SK-N-SH (cell line): ENCODE results near the gene CDK9. TPM values are rescaled to one million over a fixed set of nuclear protein-coding genes. Genes with fewer than 3 reads are reported as not detected.
"Not testable (repeated sequence)": the region's sequence is repeated elsewhere in the genome, so short reads cannot be mapped to it uniquely, and the experiment has no call there.

Experiments used
- CTCF ChIA-PET: fragments of 300-600, 350-600 bp; formaldehyde crosslinking; extraction: SDS; loops from one replicate; lab custom pipeline; 2021; lab: Yijun Ruan, JAX
- POLR2A ChIA-PET: fragments of 350-600 bp; sonication (Branson Sonifier 250); formaldehyde crosslinking; extraction: SDS; loops from one replicate; lab custom pipeline; 2020; ENCODE audit warnings: antibody characterized with exemption, inconsistent platforms; lab: Yijun Ruan, JAX
- DNase-seq: peaks from one replicate; pipeline ENCODE4 v3.0.0; 2012
- H2AFZ ChIP-seq: fragments of 200-600 bp; sonication (generic); 2 replicates; pipeline ENCODE4 v1.8.1; 2016; ENCODE audit warnings: antibody characterized with exemption, mild to moderate bottlenecking, low read depth
- H3F3A ChIP-seq: fragments of 200-600 bp; sonication (generic); replicated peaks from 2 replicates; pipeline ENCODE3; 2016; ENCODE audit warnings: antibody characterized with exemption, mild to moderate bottlenecking; ENCODE audit not compliant: insufficient read depth
- H3K27ac ChIP-seq, 2 experiments: fragments of 200-500 bp in 1 of 2; fragments of 200-600 bp in 1 of 2; sonication (Bioruptor generic) in 1 of 2; sonication (generic), shearing (Covaris generic) in 1 of 2; 2 replicates each; pipeline versions ENCODE4 v1.5.1 to v1.6.1; 2014 to 2016; ENCODE audit warnings: low read depth in 2 of 2, inconsistent platforms in 1 of 2, low read length in 1 of 2, mild to moderate bottlenecking in 1 of 2, mixed read lengths in 1 of 2
- H3K27me3 ChIP-seq: fragments of 200-600 bp; sonication (generic), shearing (Covaris generic); 2 replicates; pipeline ENCODE4 v1.6.1; 2016; ENCODE audit warnings: mixed run types; ENCODE audit not compliant: insufficient read depth
- H3K36me3 ChIP-seq, 2 experiments: fragments of 200-500 bp in 1 of 2; fragments of 200-600 bp in 1 of 2; sonication (Bioruptor generic) in 1 of 2; sonication (generic) in 1 of 2; replicated peaks in 1 of 2; 2 replicates each; pipeline versions ENCODE3 to v1.5.1; 2014 to 2016; ENCODE audit warnings: low read length in 1 of 2, mild to moderate bottlenecking in 1 of 2; ENCODE audit not compliant: insufficient read depth in 2 of 2, control insufficient read depth in 1 of 2
- H3K4me1 ChIP-seq, 2 experiments: fragments of 200-500 bp in 1 of 2; fragments of 200-600 bp in 1 of 2; sonication (Bioruptor generic) in 1 of 2; sonication (generic), shearing (Covaris generic) in 1 of 2; 2 replicates each; pipeline versions ENCODE4 v1.5.1 to v1.6.1; 2014 to 2016; ENCODE audit warnings: low read depth in 1 of 2, low read length in 1 of 2, mixed run types in 1 of 2; ENCODE audit not compliant: insufficient read depth in 2 of 2, control insufficient read depth in 1 of 2
- H3K4me2 ChIP-seq: fragments of 200-600 bp; sonication (generic), shearing (Covaris generic); 2 replicates; pipeline ENCODE4 v1.6.1; 2017; ENCODE audit warnings: mixed run types
- H3K4me3 ChIP-seq, 2 experiments: fragments of 200-500 bp in 1 of 2; fragments of 200-600 bp in 1 of 2; sonication (Bioruptor generic) in 1 of 2; sonication (generic), shearing (Covaris generic) in 1 of 2; 2 replicates each; pipeline versions ENCODE4 v1.5.1 to v1.8.1; 2014 to 2016; ENCODE audit warnings: low read depth in 2 of 2, inconsistent platforms in 1 of 2, low read length in 1 of 2, mild to moderate bottlenecking in 1 of 2, mixed read lengths in 1 of 2, moderate library complexity in 1 of 2
- H3K79me2 ChIP-seq: fragments of 200-600 bp; sonication (generic); 2 replicates; pipeline ENCODE4 v1.8.1; 2017; ENCODE audit warnings: mild to moderate bottlenecking; ENCODE audit not compliant: insufficient read depth
- H3K9ac ChIP-seq: fragments of 200-600 bp; sonication (generic); 2 replicates; pipeline ENCODE4 v1.6.1; 2017; ENCODE audit warnings: mixed run types
- H3K9me2 ChIP-seq: fragments of 200-600 bp; sonication (generic); 2 replicates; pipeline ENCODE4 v1.6.1; 2017; ENCODE audit warnings: mixed run types
- H3K9me3 ChIP-seq: fragments of 200-600 bp; sonication (generic); 2 replicates; pipeline ENCODE4 v1.6.1; 2017; ENCODE audit warnings: mixed run types, mild to moderate bottlenecking, moderate library complexity
- H4K20me1 ChIP-seq: fragments of 200-600 bp; sonication (generic); 2 replicates; pipeline ENCODE4 v1.6.1; 2017; ENCODE audit warnings: mild to moderate bottlenecking, mixed run types; ENCODE audit not compliant: insufficient read depth
- FOSL2 ChIP-seq: IDR thresholded peaks from 2 replicates; pipeline ENCODE4 v1.4.0; 2012; ENCODE audit warnings: low read depth, mild to moderate bottlenecking, moderate library complexity, borderline replicate concordance
- FOXM1 ChIP-seq: IDR thresholded peaks from 2 replicates; pipeline ENCODE4 v1.4.0; 2012; ENCODE audit warnings: low read depth, mild to moderate bottlenecking
- GATA2 ChIP-seq: sonication (generic); formaldehyde crosslinking; IDR thresholded peaks from 2 replicates; pipeline ENCODE4 v1.5.0; 2020; ENCODE audit warnings: mild to moderate bottlenecking, missing genetic modification reagents
- MEF2A ChIP-seq: IDR thresholded peaks from 2 replicates; pipeline ENCODE4 v1.4.0; 2012; ENCODE audit warnings: low read depth, borderline replicate concordance
- NFIC ChIP-seq: IDR thresholded peaks from 2 replicates; pipeline ENCODE4 v1.4.0; 2012; ENCODE audit warnings: borderline replicate concordance
- NRF1 ChIP-seq: IDR thresholded peaks from 2 replicates; pipeline ENCODE4 v1.6.1; 2012; ENCODE audit warnings: low read depth, mild to moderate bottlenecking, low read length
- RAD21 ChIP-seq: IDR thresholded peaks from 2 replicates; pipeline ENCODE4 v1.6.1; 2012; ENCODE audit warnings: mild to moderate bottlenecking, low read length
- RXRA ChIP-seq: IDR thresholded peaks from 2 replicates; pipeline ENCODE4 v1.4.0; 2012; ENCODE audit warnings: low read depth, mild to moderate bottlenecking, borderline replicate concordance
- SIN3A ChIP-seq: IDR thresholded peaks from 2 replicates; pipeline ENCODE4 v1.6.1; 2012; ENCODE audit warnings: low read depth, mild to moderate bottlenecking, low read length, moderate library complexity, borderline replicate concordance
- SMC3 ChIP-seq: IDR thresholded peaks from 2 replicates; pipeline ENCODE4 v1.6.1; 2012; ENCODE audit warnings: low read depth, low read length, improper control_type of control experiment
- TEAD4 ChIP-seq: IDR thresholded peaks from 2 replicates; pipeline ENCODE4 v1.4.0; 2012; ENCODE audit warnings: mild to moderate bottlenecking, borderline replicate concordance; ENCODE audit not compliant: insufficient read depth
- WGBS: methylation state at CpG from one replicate; pipeline ENCODE4 v1.1.6; 2017; ENCODE audit warnings: low lambda C conversion rate; 5-methylcytosine and 5-hydroxymethylcytosine counted together
- polyA plus RNA-seq, 3 experiments: library from polyadenylated mRNA; depleted of rRNA; stranded (reverse); fragments of >200 nt; gene quantifications; 2 replicates each; pipeline ENCODE4 v1.2.3, GENCODE V29; 2012
- TF ChIP-seq, protein P1 (sequence below): IDR thresholded peaks from 2 replicates; pipeline ENCODE4 v1.6.1; 2012; ENCODE audit warnings: mild to moderate bottlenecking, low read depth, low read length, moderate library complexity
- TF ChIP-seq, protein P2 (sequence below): fragments of 150-350 bp; IDR thresholded peaks from 2 replicates; pipeline ENCODE4 v1.6.1; 2017; ENCODE audit warnings: antibody characterized with exemption, low read length, low read depth, borderline replicate concordance
- TF ChIP-seq, protein P3 (sequence below): IDR thresholded peaks from 2 replicates; pipeline ENCODE4 v1.4.0; 2012; ENCODE audit warnings: low read depth, borderline replicate concordance

The CDK9 gene
- polyA plus RNA-seq, 1 of the 3 experiments (the other 2 are of a cell fraction): 82.7 TPM

DNA sequence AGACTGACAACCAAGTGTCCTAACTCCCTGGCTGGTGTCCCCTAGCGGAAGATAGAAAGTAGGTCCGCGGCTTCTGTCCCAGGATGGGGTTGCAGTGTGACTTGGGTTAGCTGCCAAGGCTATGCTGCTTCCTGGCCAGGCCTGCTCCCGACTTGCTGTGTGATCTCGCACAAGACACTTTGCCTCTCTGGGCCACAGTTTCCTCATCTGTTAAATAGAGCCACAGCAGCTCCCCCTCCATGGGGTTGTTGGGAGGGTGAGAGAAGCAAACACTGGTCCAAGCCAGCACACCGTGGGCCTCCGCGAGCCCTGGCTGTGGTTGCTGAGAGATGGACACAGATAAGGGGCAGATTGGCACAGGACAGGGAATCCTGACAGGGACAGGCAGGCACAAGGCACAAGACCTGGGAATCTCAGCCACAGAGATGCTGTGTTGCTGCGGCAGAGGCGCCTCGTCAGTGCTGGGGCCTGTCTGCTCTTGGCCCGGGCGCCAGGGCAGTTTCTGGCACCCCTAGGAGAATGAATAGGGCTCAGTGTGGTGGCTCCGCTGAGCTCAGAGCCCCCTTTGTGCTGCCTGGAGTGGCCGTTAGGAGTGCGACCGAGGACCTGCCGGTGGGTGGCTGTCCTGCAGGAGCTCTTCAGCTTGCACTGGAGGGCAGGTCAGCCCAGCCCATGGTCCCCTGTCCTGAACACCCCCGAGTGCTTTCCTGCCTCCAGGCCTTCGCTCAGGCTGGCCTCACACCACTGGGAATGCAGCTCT lies 5.5 kb upstream of the CDK9 start:
- H3K79me2 ChIP-seq: no peaks in the 10 kb centered on the region
- H3K27ac ChIP-seq: no peak overlapping the region
- peak; percentile 73 for TF ChIP-seq GATA2 (CRISPR knock-in tag)
- TF ChIP-seq RXRA: no peak
- TF ChIP-seq, protein P1, sequence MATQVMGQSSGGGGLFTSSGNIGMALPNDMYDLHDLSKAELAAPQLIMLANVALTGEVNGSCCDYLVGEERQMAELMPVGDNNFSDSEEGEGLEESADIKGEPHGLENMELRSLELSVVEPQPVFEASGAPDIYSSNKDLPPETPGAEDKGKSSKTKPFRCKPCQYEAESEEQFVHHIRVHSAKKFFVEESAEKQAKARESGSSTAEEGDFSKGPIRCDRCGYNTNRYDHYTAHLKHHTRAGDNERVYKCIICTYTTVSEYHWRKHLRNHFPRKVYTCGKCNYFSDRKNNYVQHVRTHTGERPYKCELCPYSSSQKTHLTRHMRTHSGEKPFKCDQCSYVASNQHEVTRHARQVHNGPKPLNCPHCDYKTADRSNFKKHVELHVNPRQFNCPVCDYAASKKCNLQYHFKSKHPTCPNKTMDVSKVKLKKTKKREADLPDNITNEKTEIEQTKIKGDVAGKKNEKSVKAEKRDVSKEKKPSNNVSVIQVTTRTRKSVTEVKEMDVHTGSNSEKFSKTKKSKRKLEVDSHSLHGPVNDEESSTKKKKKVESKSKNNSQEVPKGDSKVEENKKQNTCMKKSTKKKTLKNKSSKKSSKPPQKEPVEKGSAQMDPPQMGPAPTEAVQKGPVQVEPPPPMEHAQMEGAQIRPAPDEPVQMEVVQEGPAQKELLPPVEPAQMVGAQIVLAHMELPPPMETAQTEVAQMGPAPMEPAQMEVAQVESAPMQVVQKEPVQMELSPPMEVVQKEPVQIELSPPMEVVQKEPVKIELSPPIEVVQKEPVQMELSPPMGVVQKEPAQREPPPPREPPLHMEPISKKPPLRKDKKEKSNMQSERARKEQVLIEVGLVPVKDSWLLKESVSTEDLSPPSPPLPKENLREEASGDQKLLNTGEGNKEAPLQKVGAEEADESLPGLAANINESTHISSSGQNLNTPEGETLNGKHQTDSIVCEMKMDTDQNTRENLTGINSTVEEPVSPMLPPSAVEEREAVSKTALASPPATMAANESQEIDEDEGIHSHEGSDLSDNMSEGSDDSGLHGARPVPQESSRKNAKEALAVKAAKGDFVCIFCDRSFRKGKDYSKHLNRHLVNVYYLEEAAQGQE: no peak
- no peak overlapping the region for H2AFZ ChIP-seq
- H3K4me1 ChIP-seq: peaks cover 0 to 21% of the 10 kb centered on the region in 2 experiments; a peak in 1 of 4 replicates
- no peaks in the 10 kb centered on the region for H3F3A ChIP-seq
- no peaks in the 10 kb centered on the region for H3K27me3 ChIP-seq
- no peak overlapping the region for H3K4me2 ChIP-seq
- 57% methylated on average over 8 of the region's 20 CpGs for WGBS
- H3K9ac ChIP-seq: no peak overlapping the region
- no peaks in the 10 kb centered on the region for H3K36me3 ChIP-seq
- H3K4me3 ChIP-seq: no peak overlapping the region
- CTCF ChIA-PET: interaction anchor here (0.9 to 4.5 kb wide), 5 partner anchors 13 to 191 kb away, joined by 3 to 23 read pairs (median 7); partner anchors contain the start of gene TOR2A
- peak; percentile 56 for DNase-seq
- POLR2A ChIA-PET: interaction anchor here (1.2 kb wide), 1 partner anchor 24 kb away, joined by 3 read pairs; no protein-coding TSS in a partner anchor
- no peaks in the 10 kb centered on the region for H3K9me3 ChIP-seq
- no peaks in the 10 kb centered on the region for H4K20me1 ChIP-seq
- H3K9me2 ChIP-seq: no peaks in the 10 kb centered on the region

DNA sequence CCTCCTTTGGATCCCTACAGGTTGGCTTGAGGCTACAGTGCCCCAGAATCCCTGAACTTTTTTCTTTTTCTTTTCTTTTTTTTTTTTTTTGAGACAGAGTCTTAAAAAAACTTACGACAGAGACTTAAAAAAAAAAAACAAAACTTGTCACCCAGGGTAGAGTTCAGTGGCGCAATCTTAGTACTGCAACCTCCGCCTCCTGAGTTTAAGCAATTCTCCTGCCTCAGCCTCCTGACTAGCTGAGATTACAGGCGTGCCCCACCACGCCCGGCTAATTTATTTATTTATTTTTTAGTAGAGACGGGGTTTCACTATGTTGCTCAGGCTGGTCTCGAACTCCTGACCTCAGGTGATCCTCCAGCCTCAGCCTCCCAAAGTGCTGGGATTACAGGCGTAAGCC lies 4.9 kb upstream of the CDK9 start:
- H3K9me2 ChIP-seq, H3K9me3 ChIP-seq, H3F3A ChIP-seq, H3K27me3 ChIP-seq, H2AFZ ChIP-seq, H3K4me3 ChIP-seq, H3K9ac ChIP-seq, H3K4me2 ChIP-seq, DNase-seq, H3K27ac ChIP-seq, H3K79me2 ChIP-seq, H3K36me3 ChIP-seq, H4K20me1 ChIP-seq: not testable (repeated sequence)
- peaks cover 0 to 21% of the 10 kb centered on the region in 2 experiments; a peak in 1 of 4 replicates for H3K4me1 ChIP-seq
- ChIA-PET CTCF (interaction anchor here (0.9 to 4.5 kb wide), 4 partner anchors 16 to 192 kb away, joined by 3 to 23 read pairs (median 13); partner anchors contain the start of gene TOR2A), POLR2A (interaction anchor here (1.2 kb wide), 1 partner anchor 25 kb away, joined by 3 read pairs; no protein-coding TSS in a partner anchor)
- 88% methylated on average over 9 of the region's 9 CpGs for WGBS

DNA sequence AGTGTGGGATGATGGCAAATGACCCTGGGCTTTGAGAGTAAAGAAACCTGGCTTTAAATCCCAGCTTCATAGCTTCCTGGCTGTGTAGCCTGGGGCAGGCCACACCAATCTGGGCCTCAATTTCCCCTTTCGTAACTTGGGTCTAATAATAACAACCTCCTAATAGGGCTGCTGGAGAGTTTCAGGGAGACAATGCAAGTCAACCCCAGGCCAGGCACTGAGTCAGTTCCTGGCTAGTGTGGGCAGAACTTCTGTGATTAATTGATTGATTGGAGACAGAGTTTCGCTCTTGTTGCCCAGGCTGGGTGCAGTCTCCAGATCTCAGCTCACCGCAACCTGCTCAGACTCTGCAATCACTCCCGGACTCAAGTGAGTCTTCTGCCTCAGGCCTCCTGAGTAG lies 4.0 kb upstream of the CDK9 start:
- Histone ChIP-seq H3K4me2 (no peak overlapping the region), H3K27me3 (no peaks in the 10 kb centered on the region), H2AFZ (no peak overlapping the region), H3K4me1 (peaks cover 0 to 21% of the 10 kb centered on the region in 2 experiments; a peak in 2 of 4 replicates), H3K79me2 (peaks cover 9% of the 10 kb centered on the region), H3K27ac (no peak overlapping the region), H3K9ac (no peak overlapping the region), H3K4me3 (no peak overlapping the region), H3K9me3 (no peaks in the 10 kb centered on the region), H3K36me3 (peaks cover under 1% of the 10 kb centered on the region in 2 experiments), H3F3A (no peaks in the 10 kb centered on the region), H3K9me2 (no peaks in the 10 kb centered on the region), H4K20me1 (peaks cover 6% of the 10 kb centered on the region)
- POLR2A ChIA-PET: no interaction called here
- CTCF ChIA-PET: interaction anchor here (0.9 to 4.5 kb wide), 5 partner anchors 15 to 89 kb away, joined by 3 to 23 read pairs (median 5); partner anchors contain the start of gene TOR2A
- DNase-seq: no peak
- 90% methylated on average over 3 of the region's 4 CpGs for WGBS
- TF ChIP-seq, protein P2, sequence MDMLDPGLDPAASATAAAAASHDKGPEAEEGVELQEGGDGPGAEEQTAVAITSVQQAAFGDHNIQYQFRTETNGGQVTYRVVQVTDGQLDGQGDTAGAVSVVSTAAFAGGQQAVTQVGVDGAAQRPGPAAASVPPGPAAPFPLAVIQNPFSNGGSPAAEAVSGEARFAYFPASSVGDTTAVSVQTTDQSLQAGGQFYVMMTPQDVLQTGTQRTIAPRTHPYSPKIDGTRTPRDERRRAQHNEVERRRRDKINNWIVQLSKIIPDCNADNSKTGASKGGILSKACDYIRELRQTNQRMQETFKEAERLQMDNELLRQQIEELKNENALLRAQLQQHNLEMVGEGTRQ: no peak
- TF ChIP-seq MEF2A: no peak
- TF ChIP-seq NRF1: no peak
- TF ChIP-seq SIN3A: no peak
- TF ChIP-seq, protein P3, sequence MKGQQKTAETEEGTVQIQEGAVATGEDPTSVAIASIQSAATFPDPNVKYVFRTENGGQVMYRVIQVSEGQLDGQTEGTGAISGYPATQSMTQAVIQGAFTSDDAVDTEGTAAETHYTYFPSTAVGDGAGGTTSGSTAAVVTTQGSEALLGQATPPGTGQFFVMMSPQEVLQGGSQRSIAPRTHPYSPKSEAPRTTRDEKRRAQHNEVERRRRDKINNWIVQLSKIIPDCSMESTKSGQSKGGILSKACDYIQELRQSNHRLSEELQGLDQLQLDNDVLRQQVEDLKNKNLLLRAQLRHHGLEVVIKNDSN: no peak
- no peak for TF ChIP-seq RAD21
- TF ChIP-seq RXRA: no peak
- TF ChIP-seq FOXM1: no peak
- TF ChIP-seq SMC3: no peak
- no peak for TF ChIP-seq FOSL2
- no peak for TF ChIP-seq NFIC
- TF ChIP-seq TEAD4: no peak
